Measurements from ENCODE around the gene ISLR.
A peak's percentile ranks its signal among the peaks of the same experiment; 100 is the strongest.

Gene ISLR

DNA sequence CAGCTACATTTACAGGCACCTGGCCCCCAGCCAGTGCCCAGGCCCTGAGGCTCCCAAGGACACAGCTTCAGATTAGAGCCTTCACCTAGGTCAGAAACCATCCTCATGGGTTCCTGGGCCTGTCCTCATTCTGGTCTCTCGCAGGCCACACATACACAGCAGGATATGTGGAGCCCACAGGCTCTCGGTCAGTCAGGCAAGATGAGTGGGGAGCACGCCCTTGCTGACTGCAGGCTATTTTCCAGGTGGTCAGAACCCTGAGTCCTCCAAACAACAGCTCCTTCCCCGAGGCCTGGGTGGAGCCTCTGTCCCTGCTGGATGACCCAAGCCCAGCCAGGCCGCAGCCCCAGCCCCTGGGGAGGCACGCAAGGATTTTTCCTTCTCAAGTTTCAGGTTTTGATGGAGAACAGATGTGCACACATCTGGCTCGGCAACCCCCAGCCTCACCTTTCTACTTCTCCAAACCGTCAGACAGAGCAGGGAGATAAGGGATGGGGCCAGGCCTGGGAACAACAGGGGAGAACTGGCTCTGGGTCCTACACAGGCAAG, 27.4 kb downstream of the ISLR start:
- H3K4me3 ChIP-seq (ENCODE audit: low read depth, low read length) = no peak overlapping the region
- no peak for DNase-seq (ENCODE audit: low read depth)
- TF ChIP-seq, protein P1, sequence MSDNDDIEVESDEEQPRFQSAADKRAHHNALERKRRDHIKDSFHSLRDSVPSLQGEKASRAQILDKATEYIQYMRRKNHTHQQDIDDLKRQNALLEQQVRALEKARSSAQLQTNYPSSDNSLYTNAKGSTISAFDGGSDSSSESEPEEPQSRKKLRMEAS (IDR thresholded peaks at IDR 0.05; ENCODE audit: low read depth, low read length) = no peak
- TF ChIP-seq POLR2A (IDR thresholded peaks at IDR 0.05; ENCODE audit: extremely low read depth, insufficient read length) = no peak
- no peak for TF ChIP-seq MYC (IDR thresholded peaks at IDR 0.05; ENCODE audit: low read depth, low read length)
- TF ChIP-seq, protein P2, sequence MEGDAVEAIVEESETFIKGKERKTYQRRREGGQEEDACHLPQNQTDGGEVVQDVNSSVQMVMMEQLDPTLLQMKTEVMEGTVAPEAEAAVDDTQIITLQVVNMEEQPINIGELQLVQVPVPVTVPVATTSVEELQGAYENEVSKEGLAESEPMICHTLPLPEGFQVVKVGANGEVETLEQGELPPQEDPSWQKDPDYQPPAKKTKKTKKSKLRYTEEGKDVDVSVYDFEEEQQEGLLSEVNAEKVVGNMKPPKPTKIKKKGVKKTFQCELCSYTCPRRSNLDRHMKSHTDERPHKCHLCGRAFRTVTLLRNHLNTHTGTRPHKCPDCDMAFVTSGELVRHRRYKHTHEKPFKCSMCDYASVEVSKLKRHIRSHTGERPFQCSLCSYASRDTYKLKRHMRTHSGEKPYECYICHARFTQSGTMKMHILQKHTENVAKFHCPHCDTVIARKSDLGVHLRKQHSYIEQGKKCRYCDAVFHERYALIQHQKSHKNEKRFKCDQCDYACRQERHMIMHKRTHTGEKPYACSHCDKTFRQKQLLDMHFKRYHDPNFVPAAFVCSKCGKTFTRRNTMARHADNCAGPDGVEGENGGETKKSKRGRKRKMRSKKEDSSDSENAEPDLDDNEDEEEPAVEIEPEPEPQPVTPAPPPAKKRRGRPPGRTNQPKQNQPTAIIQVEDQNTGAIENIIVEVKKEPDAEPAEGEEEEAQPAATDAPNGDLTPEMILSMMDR (IDR thresholded peaks at IDR 0.05; ENCODE audit: low read depth, low read length) = no peak

DNA sequence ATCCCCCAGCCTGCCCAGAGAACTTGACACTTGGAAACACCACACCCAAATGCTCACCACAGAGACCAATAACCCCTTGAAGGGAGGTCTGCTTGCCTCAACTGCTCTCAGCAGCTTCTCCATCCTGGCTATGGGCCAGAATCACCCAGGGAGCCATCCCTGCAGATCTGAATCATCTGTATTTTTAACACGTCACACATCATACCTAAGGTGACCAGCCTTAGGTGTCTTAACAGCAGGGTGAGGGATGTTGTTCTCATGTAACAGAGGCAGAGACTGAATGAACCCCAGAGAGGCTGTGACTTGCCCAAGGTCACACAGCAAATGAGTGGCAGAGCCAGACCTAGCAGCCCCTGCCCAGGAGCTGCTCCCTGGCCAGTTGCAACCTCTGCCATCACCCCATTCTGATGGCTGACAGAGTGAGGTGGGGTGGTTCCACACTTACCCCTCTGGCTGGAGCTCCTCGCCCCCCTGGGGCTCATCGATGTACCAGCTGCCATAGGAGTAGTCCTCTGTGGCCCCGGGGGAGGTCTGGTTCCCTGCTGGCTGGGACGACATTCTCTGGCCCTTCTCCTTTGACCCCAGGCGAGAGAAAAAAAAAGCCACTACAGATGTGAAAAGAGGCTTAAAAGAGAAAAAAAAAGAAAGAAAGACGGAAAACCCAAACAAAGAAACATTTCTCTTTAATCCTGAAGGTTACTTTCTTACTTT, 28.4 kb downstream of the ISLR start:
- DNase-seq (ENCODE audit: low read depth) = no peak
- peak overlapping the region; percentile 28 for H3K4me3 ChIP-seq (ENCODE audit: low read depth, low read length)
- no peak; the same call in 1 of the 2 replicates for TF ChIP-seq MYC (IDR thresholded peaks at IDR 0.05; ENCODE audit: low read depth, low read length)

DNA sequence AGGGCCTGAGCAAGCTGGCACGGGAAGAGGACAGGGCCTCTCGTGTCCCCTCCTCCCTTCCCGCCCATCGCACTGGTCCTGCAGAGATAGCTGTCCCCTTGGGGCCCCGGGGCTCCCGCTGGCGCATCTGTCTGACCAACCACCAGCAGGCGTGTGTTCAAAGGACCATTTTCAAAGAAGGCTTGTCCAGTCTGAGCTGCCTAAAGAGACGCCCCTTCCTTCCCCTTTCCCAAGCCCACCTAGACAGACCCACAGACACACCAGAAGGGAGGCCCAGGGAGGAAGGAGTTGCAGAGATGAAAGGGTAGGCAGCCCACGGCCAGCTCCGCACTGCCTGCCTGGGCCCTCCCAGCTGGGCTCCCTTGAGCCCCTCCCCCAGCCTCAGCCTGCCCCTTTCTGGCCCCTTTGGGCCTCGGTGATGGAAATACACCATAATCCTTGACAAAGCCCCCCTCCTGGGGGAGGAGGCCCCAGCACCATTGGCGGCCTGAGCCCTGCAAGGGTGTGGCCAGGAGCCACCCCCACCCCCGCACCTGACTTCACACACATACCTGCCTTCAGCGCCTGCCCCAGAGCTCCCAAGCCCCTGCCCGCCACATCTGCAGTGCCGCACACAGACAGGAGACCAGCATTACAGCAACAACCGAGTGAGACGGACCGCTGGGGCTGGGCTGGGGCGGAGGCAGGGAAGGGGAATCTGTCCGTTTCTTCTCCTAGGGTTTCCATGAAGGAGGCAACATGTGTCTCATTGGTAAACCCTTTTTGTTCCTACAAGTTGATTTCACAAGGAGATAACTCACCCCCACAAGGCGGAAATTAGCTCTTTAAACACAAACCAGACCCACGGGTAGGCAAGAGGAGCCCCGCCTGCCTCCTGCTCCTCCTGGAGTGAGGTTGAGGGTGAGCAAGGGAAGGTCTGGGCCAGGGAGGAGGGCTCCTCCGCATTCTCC, 29.2 kb downstream of the ISLR start, which contains the start of gene STRA6:
STRA6 (minus strand) TSS at position 336 of the 950 bp plus-strand sequence. CDS start 520 bp downstream, outside the sequence.
- peak within 1 kb of the TSS; percentile 28 for H3K4me3 ChIP-seq (ENCODE audit: low read depth, low read length)
- TF ChIP-seq, protein P1 (IDR thresholded peaks at IDR 0.05; ENCODE audit: low read depth, low read length) = no peak
- TF ChIP-seq MYC (IDR thresholded peaks at IDR 0.05; ENCODE audit: low read depth, low read length) = 0 out of 2 replicates have a peak, but pooled peaks have one; percentile 25
- TF ChIP-seq, protein P2 (IDR thresholded peaks at IDR 0.05; ENCODE audit: low read depth, low read length) = no peak
- DNase-seq (ENCODE audit: low read depth) = peak; percentile 88

DNA sequence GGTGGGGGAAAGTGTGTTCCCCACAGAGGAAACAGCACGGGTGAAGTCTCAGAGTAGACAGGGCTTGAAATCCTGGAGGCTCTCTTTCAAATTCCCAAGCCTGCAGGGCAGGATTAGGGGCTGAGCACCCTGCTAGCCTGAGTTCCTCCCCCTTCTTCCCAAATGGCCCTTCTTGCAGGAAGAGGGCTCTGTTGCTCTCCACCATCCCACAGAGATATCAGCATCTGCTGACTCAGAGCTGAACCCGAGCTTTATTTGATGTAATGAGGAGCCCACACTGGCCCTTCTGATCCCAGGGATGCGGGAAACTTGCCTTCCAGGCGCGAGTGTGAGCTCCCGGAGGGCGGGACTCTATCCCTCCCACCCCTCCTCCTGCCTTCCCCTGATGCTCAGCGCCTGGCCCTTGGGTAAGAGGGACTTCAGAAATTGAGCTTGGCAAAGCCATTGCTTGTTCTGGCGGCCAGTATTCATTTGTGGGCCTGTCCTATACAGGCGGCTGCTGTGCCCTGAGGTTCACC, 30.5 kb downstream of the ISLR start:
- DNase-seq (ENCODE audit: low read depth) = no peak
- TF ChIP-seq POLR2A (IDR thresholded peaks at IDR 0.05; ENCODE audit: extremely low read depth, insufficient read length) (no peak), MYC (IDR thresholded peaks at IDR 0.05; ENCODE audit: low read depth, low read length) (no peak)
- TF ChIP-seq, protein P1 (IDR thresholded peaks at IDR 0.05; ENCODE audit: low read depth, low read length) = no peak
- TF ChIP-seq, protein P2 (IDR thresholded peaks at IDR 0.05; ENCODE audit: low read depth, low read length) = no peak
- no peak overlapping the region for H3K4me3 ChIP-seq (ENCODE audit: low read depth, low read length)

DNA sequence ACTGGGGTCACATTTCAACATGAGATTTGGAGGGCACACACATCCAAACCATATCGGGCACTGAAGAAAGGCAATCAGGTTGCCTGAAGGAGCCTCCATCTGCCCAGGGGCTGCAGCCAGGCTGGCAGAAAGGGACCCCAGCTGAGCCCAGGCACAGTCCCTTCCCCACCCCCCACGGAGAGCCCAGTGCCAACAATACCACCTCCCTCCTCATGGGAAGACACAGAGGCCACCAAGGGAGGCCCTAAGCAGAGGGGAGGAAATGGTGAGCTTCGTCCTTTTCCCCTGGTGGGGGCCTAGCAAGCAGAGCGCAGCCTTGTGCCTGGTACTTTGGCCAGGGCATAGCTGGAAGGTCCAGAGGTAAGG, 32.1 kb downstream of the ISLR start:
- TF ChIP-seq, protein P2 (IDR thresholded peaks at IDR 0.05; ENCODE audit: low read depth, low read length) = no peak
- TF ChIP-seq, protein P1 (IDR thresholded peaks at IDR 0.05; ENCODE audit: low read depth, low read length) = no peak
- no peak for TF ChIP-seq MYC (IDR thresholded peaks at IDR 0.05; ENCODE audit: low read depth, low read length)
- no peak for TF ChIP-seq POLR2A (IDR thresholded peaks at IDR 0.05; ENCODE audit: extremely low read depth, insufficient read length)
- DNase-seq (ENCODE audit: low read depth) = no peak
- no peak overlapping the region for H3K4me3 ChIP-seq (ENCODE audit: low read depth, low read length)

Data from NB4 (cell line).